HG03575 (cell line): ENCODE data around the gene ZNF616.
"Not testable (repeated sequence)": the region's sequence is repeated elsewhere in the genome, so short reads cannot be mapped to it uniquely, and the experiment has no call there.

ENCODE experiments used
- ATAC-seq: cut with Tn5 transposase; IDR thresholded peaks from one replicate; pipeline ENCODE4 v1.9.1; 2021; ENCODE audit not compliant: unreplicated experiment, insufficient number of reproducible peaks, low FRiP score; ENCODE audit errors: extremely low read depth

ZNF616 gene

DNA sequence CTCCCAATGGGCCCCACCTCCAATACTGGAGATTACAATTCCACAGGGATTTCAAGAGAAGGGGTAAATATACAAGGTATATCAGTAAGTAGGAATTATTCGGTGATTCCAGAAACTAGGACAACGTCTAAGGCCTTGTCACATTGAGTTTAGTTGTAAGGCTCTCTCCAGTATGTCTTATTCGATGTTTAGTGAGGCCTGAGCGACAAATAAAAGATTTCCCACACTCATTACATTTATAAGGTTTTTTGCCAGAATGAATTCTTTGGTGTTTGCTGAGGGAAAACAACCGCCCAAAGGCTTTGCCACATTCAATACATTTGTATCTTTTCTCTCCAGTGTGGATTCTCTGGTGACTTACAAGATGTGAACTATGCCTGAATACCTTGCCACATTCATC, 25.0 kb downstream of the ZNF616 start:
- ATAC-seq = no peak

- ATAC-seq = no peak
Observed at GRCh38 chr19:52112624-52113023, 27.1 kb downstream of the ZNF616 start.

DNA sequence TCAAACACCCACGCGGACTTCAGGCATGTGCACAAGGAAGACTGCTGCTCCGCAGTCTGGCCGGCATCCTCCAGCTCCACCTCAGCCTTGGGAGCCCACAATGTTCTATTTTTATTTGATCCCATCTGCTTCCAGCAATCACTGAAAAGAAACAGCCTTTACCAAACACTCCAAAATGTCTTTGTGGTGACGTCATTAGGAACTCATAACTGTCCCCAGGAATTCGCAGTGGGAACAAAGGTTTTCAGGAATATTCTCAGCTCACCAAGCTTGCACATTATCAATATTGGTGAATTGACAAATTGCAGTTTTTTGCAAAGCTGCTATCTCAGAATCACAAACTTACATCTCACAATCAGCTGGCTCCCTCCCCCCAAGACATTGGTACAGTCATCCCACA, 29.0 kb downstream of the ZNF616 start:
- no peak for ATAC-seq

DNA sequence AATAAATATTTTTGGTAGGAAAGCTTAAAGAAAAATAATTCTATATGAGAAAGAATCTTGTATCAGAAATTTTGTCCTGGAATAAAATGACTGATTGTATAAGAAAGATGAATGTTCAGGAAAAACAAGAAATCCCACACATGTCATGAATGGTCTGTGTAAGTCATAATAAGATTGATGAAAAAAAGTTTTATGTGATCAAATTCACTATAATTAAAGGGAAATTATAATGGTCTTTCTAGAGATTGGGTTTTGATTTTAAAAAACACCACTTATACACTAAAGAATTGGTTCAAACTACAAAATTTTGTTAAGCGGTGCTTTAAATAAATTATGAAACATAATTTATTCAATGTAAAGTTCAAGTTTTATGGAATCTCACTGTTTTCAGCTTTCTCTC, 37.0 kb downstream of the ZNF616 start:
- ATAC-seq = no peak

GRCh38 chr19:52101866-52102562, 37.7 kb downstream of the ZNF616 start:
- no peak for ATAC-seq

- no peak for ATAC-seq
Observed at GRCh38 chr19:52099497-52100138, 40.1 kb downstream of the ZNF616 start.

GRCh38 chr19:52096416-52096815, 43.3 kb downstream of the ZNF616 start:
- not testable (repeated sequence) for ATAC-seq

GRCh38 chr19:52095172-52096014, 44.3 kb downstream of the ZNF616 start, which contains the start of gene ZNF841:
Gene ZNF841, minus strand, starts transcription at chr19:52095765. Its CDS starts 10,964 bp downstream, at chr19:52084801.
- ATAC-seq = no peak

- ATAC-seq = no peak
Observed at GRCh38 chr19:52094526-52095130, 45.1 kb downstream of the ZNF616 start.

- no peak for ATAC-seq
Observed at GRCh38 chr19:52086481-52086880, 53.3 kb downstream of the ZNF616 start.

GRCh38 chr19:52070496-52070895, 69.2 kb downstream of the ZNF616 start:
- no peak for ATAC-seq

DNA sequence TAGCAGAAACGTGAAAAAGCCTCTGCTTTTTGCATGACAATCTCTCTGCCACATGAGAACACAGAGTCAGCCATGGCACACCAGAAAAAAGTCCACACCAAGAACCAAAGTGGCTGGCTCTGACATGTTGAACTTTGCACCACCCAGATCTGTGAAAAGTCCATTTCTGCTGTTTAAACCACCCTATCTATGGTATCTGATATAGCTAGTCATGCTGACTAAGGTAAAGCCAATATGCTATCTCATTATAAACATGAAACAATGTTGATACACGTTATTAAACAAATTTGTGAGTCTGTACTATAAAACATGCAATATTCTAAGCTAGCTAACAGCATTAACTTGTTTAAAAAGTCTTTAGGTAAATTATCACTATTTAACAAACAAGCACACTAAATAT, 70.1 kb downstream of the ZNF616 start:
- ATAC-seq = no peak

DNA sequence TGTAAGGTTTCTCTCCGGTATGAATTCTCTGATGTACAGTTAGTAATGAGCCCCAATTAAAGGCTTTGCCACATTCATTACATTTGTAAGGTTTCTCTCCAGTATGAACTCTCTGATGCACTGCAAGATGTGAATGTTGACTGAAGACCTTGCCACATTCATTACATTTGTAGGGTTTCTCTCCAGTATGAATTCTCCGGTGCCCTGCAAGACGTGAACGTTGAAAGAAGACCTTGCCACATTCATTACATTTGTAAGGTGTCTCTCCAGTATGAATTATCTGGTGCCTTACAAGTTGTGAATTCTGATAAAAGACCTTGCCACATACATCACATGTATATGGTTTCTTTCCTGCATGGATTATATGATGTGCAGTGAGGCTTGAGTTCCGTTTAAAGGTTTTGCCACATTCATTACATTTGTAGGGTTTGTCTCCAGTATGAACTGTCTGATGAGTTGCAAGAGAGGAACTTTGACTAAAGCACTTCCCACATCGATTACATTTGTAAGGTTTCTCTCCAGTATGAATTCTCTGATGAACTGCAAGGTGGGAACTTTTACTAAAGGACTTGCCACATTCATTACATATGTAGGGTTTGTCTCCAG, 73.4 kb downstream of the ZNF616 start:
- ATAC-seq = no peak

GRCh38 chr19:52065399-52065798, 74.3 kb downstream of the ZNF616 start:
- no peak for ATAC-seq
